GM12872 (cell line): Measurements from ENCODE around the gene MARCHF4.

Experiments
- CTCF ChIP-seq: IDR thresholded peaks from 3 replicates; pipeline ENCODE4 v1.5.1; 2011; ENCODE audit warnings: low read depth, mild to moderate bottlenecking, low read length, moderate library complexity; ENCODE audit not compliant: insufficient read depth

MARCHF4 gene

DNA sequence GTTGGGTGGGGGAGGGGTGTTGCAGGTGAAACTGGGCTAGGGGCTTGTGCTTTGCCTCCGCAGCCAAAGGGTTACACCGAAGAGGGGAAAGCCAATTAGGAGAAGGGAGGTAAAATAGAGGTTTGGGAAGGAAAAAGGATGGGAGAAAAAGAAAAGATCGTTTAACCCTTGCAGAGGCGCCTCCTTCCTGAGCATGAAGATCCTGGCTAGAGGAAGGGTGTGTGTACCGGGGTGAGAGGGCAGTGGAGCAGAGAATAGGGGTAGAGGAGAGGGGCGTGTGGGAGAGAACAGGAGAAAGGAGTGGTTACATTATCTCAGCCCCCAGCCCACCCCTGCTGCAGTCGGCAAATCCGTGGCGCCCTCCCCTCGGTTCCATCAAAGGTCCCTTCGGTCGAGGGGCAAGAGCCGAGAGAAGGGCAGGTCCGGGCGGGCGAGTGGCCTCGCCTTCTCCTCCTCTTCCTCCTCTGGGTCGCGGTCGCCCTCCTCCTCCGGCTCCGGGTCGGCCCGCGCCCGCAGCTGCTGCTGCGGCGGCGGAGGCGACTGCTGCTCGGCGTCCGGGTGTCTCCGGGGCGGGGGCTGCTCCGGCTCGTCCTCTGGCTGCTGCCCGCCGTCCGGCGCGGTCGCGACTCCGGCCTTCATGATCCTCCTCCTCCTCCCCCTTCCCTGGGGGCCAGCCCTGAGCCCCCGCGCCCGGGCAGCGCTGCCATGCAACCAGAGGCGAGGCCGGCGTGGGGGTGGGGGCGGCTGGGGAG is 1.1 kb downstream of the MARCHF4 start:
- no peak for TF ChIP-seq CTCF

DNA sequence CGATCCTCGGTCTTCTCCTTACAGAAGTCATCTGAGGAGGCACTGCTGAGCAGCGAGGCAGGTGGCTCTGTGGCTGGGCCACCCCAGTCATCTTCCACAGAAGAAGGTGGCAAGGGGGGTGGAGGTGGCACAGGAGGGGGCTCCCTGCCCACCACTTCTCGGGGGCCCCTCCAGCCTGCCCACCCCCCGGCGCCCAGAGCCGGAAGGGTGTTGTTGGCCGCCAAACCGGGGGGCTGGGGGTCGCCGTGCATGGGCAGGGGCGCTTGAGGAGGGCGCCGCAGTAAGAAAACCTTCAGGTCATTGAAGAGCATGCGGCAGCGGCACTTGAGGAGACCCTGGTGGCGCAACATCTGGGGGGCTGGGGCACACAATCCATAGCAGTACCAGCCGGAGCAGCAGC is 2.5 kb downstream of the MARCHF4 start:
- no peak for TF ChIP-seq CTCF

GRCh38 chr2:216366777-216367471 is 5.4 kb downstream of the MARCHF4 start:
- no peak for TF ChIP-seq CTCF

DNA sequence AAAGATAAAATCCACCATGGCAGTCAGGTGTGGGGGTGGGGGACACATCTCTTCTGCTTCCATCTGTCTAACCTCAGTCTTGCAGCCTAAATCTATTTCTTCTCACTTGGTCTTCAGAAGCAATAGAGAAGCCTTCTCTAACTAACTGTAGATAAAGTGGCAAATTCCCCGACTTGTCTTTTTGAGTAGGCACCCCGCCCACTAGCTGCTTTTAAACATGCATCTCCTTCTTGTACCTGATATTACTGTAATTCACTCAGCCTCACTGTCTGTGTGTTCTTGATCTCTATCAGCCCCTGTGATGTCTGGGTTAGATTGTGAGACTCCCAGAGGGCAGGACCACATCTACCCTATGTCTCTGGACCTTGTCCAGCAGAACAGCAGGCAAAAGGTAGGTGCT is 6.8 kb downstream of the MARCHF4 start:
- TF ChIP-seq CTCF = no peak

DNA sequence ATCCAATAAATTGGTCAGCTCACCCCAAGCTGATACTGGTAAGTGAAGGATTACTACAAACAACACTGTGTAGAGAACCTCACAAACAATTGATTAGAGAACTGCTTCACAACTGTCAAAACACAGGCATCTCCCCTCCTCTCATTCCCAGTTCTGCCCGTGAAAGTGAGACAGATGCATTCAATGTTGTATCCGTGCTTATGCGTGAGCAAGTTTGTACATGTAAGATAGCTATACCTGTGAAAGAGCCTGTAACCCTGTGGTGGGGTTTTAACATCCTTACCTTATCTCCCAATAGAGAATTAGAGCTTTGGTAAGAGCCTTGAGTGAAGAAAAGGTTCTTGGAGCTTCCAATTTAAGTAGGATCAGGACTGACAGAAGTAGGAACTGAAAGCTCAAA is 9.1 kb downstream of the MARCHF4 start:
- no peak for TF ChIP-seq CTCF

- TF ChIP-seq CTCF = no peak
Observed at GRCh38 chr2:216362730-216363129, 9.6 kb downstream of the MARCHF4 start.

DNA sequence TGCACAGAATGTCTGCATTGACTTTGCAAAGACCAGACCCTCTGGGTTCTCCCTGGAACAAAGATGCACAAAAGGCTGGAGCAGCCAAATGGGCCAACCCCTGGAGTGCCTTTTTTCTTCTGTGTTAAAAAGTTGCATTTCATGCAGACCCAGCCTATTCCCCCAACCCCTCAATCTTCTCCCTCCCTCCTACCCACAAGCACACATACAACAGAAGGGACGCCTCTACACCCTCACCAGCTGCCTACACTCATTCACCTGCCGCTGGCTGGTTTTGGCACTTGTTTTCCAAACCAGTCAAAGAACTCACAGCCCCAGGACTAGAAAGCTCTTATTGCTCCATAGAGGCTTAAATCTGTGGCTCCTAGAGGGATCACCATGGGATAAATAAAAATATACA is 16.6 kb downstream of the MARCHF4 start:
- TF ChIP-seq CTCF = no peak
